H9 (cell line): Measurements from ENCODE around the gene TMEM125. TPM values are rescaled to one million over a fixed set of nuclear protein-coding genes. Genes with fewer than 3 reads are reported as not detected.
A peak's percentile ranks its signal among the peaks of the same experiment; 100 is the strongest.

Experiments
- DNase-seq: peaks from one replicate; pipeline ENCODE4 v3.0.0-alpha.2; 2017
- H2AFZ ChIP-seq: one replicate; pipeline ENCODE4 v1.6.1; 2013; ENCODE audit warnings: mild to moderate bottlenecking, low read length, control low read depth, moderate library complexity
- H2AK5ac ChIP-seq: 2 replicates; pipeline ENCODE4 v1.6.1; 2013; ENCODE audit warnings: low read length, control low read depth, mixed read lengths; ENCODE audit not compliant: insufficient read length
- H2BK120ac ChIP-seq: one replicate; pipeline ENCODE4 v1.6.1; 2013; ENCODE audit warnings: low read depth, mild to moderate bottlenecking, low read length, control low read depth, inconsistent platforms; ENCODE audit not compliant: poor library complexity, severe bottlenecking
- H2BK12ac ChIP-seq: 2 replicates; pipeline ENCODE4 v1.6.1; 2013; ENCODE audit warnings: low read length, control low read depth, mixed read lengths, low read depth; ENCODE audit not compliant: insufficient read length
- H2BK15ac ChIP-seq: 2 replicates; pipeline ENCODE4 v1.6.1; 2013; ENCODE audit warnings: low read depth, low read length, control low read depth
- H2BK20ac ChIP-seq: one replicate; pipeline ENCODE4 v1.6.1; 2013; ENCODE audit warnings: low read depth, mild to moderate bottlenecking, low read length, control low read depth, inconsistent platforms; ENCODE audit not compliant: poor library complexity, severe bottlenecking
- H2BK5ac ChIP-seq: 2 replicates; pipeline ENCODE4 v1.6.1; 2013; ENCODE audit warnings: low read length, control low read depth, mixed read lengths; ENCODE audit not compliant: insufficient read length
- H3K14ac ChIP-seq: 2 replicates; pipeline ENCODE4 v1.6.1; 2013; ENCODE audit warnings: low read length, control low read depth; ENCODE audit not compliant: insufficient read depth
- H3K18ac ChIP-seq: 2 replicates; pipeline ENCODE4 v1.6.1; 2013; ENCODE audit warnings: low read depth, mild to moderate bottlenecking, mixed read lengths, low read length, control low read depth; ENCODE audit not compliant: insufficient read length
- H3K23ac ChIP-seq: 2 replicates; pipeline ENCODE4 v1.6.1; 2013; ENCODE audit warnings: low read length, control low read depth, mixed read lengths, low read depth; ENCODE audit not compliant: insufficient read length
- H3K23me2 ChIP-seq: 2 replicates; pipeline ENCODE4 v1.6.1; 2013; ENCODE audit warnings: low read depth, mild to moderate bottlenecking, mixed read lengths, low read length, control low read depth; ENCODE audit not compliant: insufficient read length, poor library complexity, severe bottlenecking
- H3K27ac ChIP-seq: 2 replicates; pipeline ENCODE4 v1.5.1; 2013; ENCODE audit warnings: low read length, control low read depth, mixed read lengths, low read depth; ENCODE audit not compliant: insufficient read length
- H3K27me3 ChIP-seq: 2 replicates; pipeline ENCODE4 v1.6.1; 2013; ENCODE audit warnings: low read length, control low read depth, inconsistent platforms; ENCODE audit not compliant: insufficient read depth
- H3K4ac ChIP-seq: 2 replicates; pipeline ENCODE4 v1.6.1; 2013; ENCODE audit warnings: low read depth, mild to moderate bottlenecking, control low read depth, inconsistent platforms, low read length, moderate library complexity
- H3K4me1 ChIP-seq: 2 replicates; pipeline ENCODE4 v1.6.1; 2013; ENCODE audit warnings: low read length, control low read depth, inconsistent platforms; ENCODE audit not compliant: insufficient read depth
- H3K4me2 ChIP-seq: 2 replicates; pipeline ENCODE4 v1.6.1; 2013; ENCODE audit warnings: low read length, control low read depth, mixed read lengths; ENCODE audit not compliant: insufficient read length, insufficient read depth
- H3K56ac ChIP-seq: 2 replicates; pipeline ENCODE4 v1.6.1; 2013; ENCODE audit warnings: low read depth, mild to moderate bottlenecking, mixed read lengths, low read length, control low read depth; ENCODE audit not compliant: insufficient read length
- H3K79me1 ChIP-seq: 2 replicates; pipeline ENCODE4 v1.6.1; 2013; ENCODE audit warnings: low read depth, mild to moderate bottlenecking, moderate library complexity, low read length, control low read depth, inconsistent platforms; ENCODE audit not compliant: insufficient read depth, poor library complexity, severe bottlenecking
- H3K79me2 ChIP-seq: 2 replicates; pipeline ENCODE4 v1.6.1; 2013; ENCODE audit warnings: low read length, control low read depth, inconsistent platforms; ENCODE audit not compliant: insufficient read depth
- H3K9ac ChIP-seq: 2 replicates; pipeline ENCODE4 v1.6.1; 2013; ENCODE audit warnings: low read length, control low read depth, mixed read lengths; ENCODE audit not compliant: insufficient read length; ENCODE audit errors: extremely low read depth
- H3K9me3 ChIP-seq: one replicate; pipeline ENCODE4 v1.6.1; 2013; ENCODE audit warnings: low read depth, low read length, inconsistent platforms; ENCODE audit not compliant: control insufficient read depth
- H3T11ph ChIP-seq: one replicate; pipeline ENCODE4 v1.6.1; 2013; ENCODE audit warnings: mild to moderate bottlenecking, low read length, control low read depth, inconsistent platforms
- H4K20me1 ChIP-seq: one replicate; pipeline ENCODE4 v1.6.1; 2013; ENCODE audit not compliant: control insufficient read depth, insufficient read length, insufficient read depth
- H4K5ac ChIP-seq: 2 replicates; pipeline ENCODE4 v1.6.1; 2013; ENCODE audit warnings: low read depth, mild to moderate bottlenecking, mixed read lengths, low read length, control low read depth; ENCODE audit not compliant: insufficient read length
- H4K8ac ChIP-seq: replicated peaks from 2 replicates; pipeline ENCODE4 v1.6.1; 2013; ENCODE audit warnings: low read length, control low read depth, mixed read lengths, low read depth; ENCODE audit not compliant: insufficient read length
- H4K91ac ChIP-seq: 2 replicates; pipeline ENCODE4 v1.6.1; 2013; ENCODE audit warnings: low read depth, mild to moderate bottlenecking, moderate library complexity, mixed read lengths, low read length, control low read depth; ENCODE audit not compliant: insufficient read length
- H3K27ac Mint-ChIP-seq, 3 experiments: 2 replicates in 2 of 3; 3 replicates in 1 of 3; pipeline ENCODE4 v1.8.0; 2020 to 2021; ENCODE audit warnings: mixed read lengths in 3 of 3, mild to moderate bottlenecking in 1 of 3, moderate library complexity in 1 of 3
- H3K27me3 Mint-ChIP-seq: 2 replicates; pipeline ENCODE4 v1.8.0; 2021; ENCODE audit warnings: low read depth, mild to moderate bottlenecking, moderate library complexity, mixed read lengths
- H3K36me3 Mint-ChIP-seq, 3 experiments: 2 replicates in 2 of 3; 3 replicates in 1 of 3; pipeline ENCODE4 v1.8.0; 2020 to 2021; ENCODE audit warnings: low read depth in 3 of 3, mixed read lengths in 3 of 3; ENCODE audit not compliant: insufficient read depth in 1 of 3
- H3K4me1 Mint-ChIP-seq, 2 experiments: 2 replicates each; pipeline ENCODE4 v1.8.0; 2020; ENCODE audit warnings: mixed read lengths in 2 of 2
- H3K4me3 Mint-ChIP-seq, 2 experiments: 2 replicates in 1 of 2; 3 replicates in 1 of 2; pipeline ENCODE4 v1.8.0; 2020 to 2021; ENCODE audit warnings: mild to moderate bottlenecking in 2 of 2, mixed read lengths in 2 of 2, moderate library complexity in 1 of 2
- H3K9me3 Mint-ChIP-seq, 2 experiments: 2 replicates in 1 of 2; 3 replicates in 1 of 2; pipeline ENCODE4 v1.8.0; 2020; ENCODE audit warnings: mild to moderate bottlenecking in 2 of 2, mixed read lengths in 2 of 2, moderate library complexity in 1 of 2
- WGBS: extraction: QIAGEN DNeasy Blood & Tissue Kit; methylation state at CpG from one replicate; pipeline ENCODE4 v1.1.7; 2013; ENCODE audit warnings: missing lambda C conversion rate, low lambda C conversion rate, mixed read lengths; ENCODE audit not compliant: insufficient read length; ENCODE audit errors: extremely low coverage; 5-methylcytosine and 5-hydroxymethylcytosine counted together
- total RNA-seq: library from RNA; stranded (reverse); gene quantifications from 2 replicates; pipeline ENCODE4 v1.2.1, GENCODE V29; 2021
- TF ChIP-seq, protein P1 (sequence below): fragments of 200-600 bp; sonication (generic); conservative IDR thresholded peaks from 3 replicates; pipeline ENCODE4 v1.8.0; 2021; ENCODE audit warnings: antibody characterized with exemption, mild to moderate bottlenecking

Gene TMEM125
- total RNA-seq, 1 experiment from 2014 or later: 19.6 TPM

DNA sequence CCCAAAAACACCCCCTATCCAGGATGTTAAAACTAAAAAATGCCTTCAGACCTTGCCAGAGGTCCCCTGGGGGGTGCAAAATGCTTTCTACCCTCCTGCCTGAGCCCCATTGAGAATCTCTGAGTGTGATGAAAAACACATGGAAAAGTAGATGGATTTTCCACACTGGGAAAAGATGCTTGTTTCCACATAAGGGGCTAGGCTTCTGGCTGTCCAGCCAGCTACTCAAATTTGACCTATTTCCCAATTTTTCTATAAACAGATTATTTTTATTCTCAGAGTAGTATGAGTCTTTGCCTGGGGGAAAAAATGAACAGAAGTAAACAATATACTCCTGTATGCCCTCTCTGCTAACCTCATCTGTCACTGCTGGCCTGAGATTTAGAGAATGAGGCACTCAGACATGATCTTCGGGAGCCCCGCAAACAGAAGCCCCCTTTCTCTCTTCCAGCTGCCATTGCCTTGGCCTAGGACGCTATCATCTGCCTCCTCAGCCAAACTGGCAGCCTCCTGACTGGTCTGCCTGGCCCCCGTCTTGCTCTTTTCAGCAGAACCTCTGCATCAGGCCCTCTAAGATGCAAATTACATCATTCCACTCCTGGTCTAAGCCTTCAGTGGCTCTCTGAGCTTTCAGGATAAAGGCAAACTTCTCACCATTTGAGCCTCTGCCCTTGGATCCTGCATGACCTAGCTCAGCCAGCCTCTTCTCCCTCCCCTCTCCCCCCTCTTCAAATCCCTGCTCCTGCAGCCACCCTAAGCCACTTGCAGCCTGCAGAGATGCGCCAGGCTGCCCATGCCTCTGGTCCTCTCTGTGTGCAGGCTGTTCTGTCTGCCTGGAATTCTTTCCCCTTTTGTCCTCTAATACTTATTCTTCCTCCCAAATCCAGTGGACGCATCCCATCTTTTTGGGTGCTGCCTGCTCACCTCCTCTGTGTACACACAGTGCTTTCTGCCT is 39.7 kb upstream of the TMEM125 start:
- Histone ChIP-seq H3K14ac (no peak overlapping the region), H2BK5ac (no peak overlapping the region), H4K8ac (no peak overlapping the region), H2BK12ac (no peak overlapping the region), H4K91ac (no peak overlapping the region), H2BK120ac (no peak overlapping the region), H3K9ac (no peak overlapping the region), H3T11ph (no peak overlapping the region), H3K4me2 (no peak overlapping the region), H3K56ac (no peak overlapping the region), H3K27me3 (no peaks in the 10 kb centered on the region), H4K20me1 (no peaks in the 10 kb centered on the region), H4K5ac (no peak overlapping the region), H3K79me2 (no peaks in the 10 kb centered on the region), H3K18ac (no peak overlapping the region), H2AK5ac (no peak overlapping the region), H3K79me1 (no peaks in the 10 kb centered on the region), H3K4ac (no peak overlapping the region), H3K23ac (no peak overlapping the region), H2BK20ac (no peak overlapping the region), H2BK15ac (no peak overlapping the region), H3K4me1 (no peaks in the 10 kb centered on the region), H3K23me2 (no peaks in the 10 kb centered on the region), H3K27ac (no peak overlapping the region), H3K9me3 (no peaks in the 10 kb centered on the region), H2AFZ (no peak overlapping the region)
- H3K9me3 Mint-ChIP-seq: no peaks in the 10 kb centered on the region
- peaks cover 4% of the 10 kb centered on the region; the same call in 1 of the 2 replicates for H3K27me3 Mint-ChIP-seq
- H3K4me1 Mint-ChIP-seq: peaks cover 19 to 29% of the 10 kb centered on the region in 2 experiments
- TF ChIP-seq, protein P1, sequence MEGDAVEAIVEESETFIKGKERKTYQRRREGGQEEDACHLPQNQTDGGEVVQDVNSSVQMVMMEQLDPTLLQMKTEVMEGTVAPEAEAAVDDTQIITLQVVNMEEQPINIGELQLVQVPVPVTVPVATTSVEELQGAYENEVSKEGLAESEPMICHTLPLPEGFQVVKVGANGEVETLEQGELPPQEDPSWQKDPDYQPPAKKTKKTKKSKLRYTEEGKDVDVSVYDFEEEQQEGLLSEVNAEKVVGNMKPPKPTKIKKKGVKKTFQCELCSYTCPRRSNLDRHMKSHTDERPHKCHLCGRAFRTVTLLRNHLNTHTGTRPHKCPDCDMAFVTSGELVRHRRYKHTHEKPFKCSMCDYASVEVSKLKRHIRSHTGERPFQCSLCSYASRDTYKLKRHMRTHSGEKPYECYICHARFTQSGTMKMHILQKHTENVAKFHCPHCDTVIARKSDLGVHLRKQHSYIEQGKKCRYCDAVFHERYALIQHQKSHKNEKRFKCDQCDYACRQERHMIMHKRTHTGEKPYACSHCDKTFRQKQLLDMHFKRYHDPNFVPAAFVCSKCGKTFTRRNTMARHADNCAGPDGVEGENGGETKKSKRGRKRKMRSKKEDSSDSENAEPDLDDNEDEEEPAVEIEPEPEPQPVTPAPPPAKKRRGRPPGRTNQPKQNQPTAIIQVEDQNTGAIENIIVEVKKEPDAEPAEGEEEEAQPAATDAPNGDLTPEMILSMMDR: no peak
- H3K4me3 Mint-ChIP-seq: no peak overlapping the region; a peak in 1 of 5 replicates
- DNase-seq: no peak
- WGBS: no CpG with 5 or more reads among the region's 6 CpGs
- no peaks in the 10 kb centered on the region for H3K36me3 Mint-ChIP-seq
- H3K27ac Mint-ChIP-seq: peak overlapping the region in 1 of 3 experiments; percentile 60; a peak in 3 of 7 replicates
